OCI-LY7 (cell line): Measurements from ENCODE around the gene LDLRAD4. TPM values are rescaled to one million over a fixed set of nuclear protein-coding genes. Genes with fewer than 3 reads are reported as not detected.

Experiments
- BruUV-seq: library from RNA; stranded (reverse); fragments of 400-500 nt; replicated peaks from 2 replicates; lab custom pipeline; 2021; lab: Mats Ljungman, UMichigan
- CTCF ChIA-PET: fragments of 300-600 bp; sonication (Branson Sonifier 250); formaldehyde crosslinking; loops from one replicate; lab custom pipeline; 2022; ENCODE audit warnings: antibody characterized with exemption; ENCODE audit not compliant: unreplicated experiment; lab: Charles Lee
- POLR2A ChIA-PET: fragments of 300-600 bp; sonication (Branson Sonifier 250); formaldehyde crosslinking; loops from one replicate; lab custom pipeline; 2022; ENCODE audit warnings: antibody characterized with exemption; lab: Charles Lee
- DNase-seq: peaks from one replicate; pipeline ENCODE4 v3.0.0-alpha.2; 2015; ENCODE audit warnings: low spot score
- H2AFZ ChIP-seq: fragments of 200-600 bp; sonication (generic), shearing (Covaris generic); 2 replicates; pipeline ENCODE4 v1.6.1; 2014; ENCODE audit warnings: mild to moderate bottlenecking, antibody characterized with exemption, low read length, moderate library complexity
- H3K27ac ChIP-seq: fragments of 200-600 bp; sonication (generic); 2 replicates; pipeline ENCODE4 v1.5.1; 2014; ENCODE audit warnings: mixed run types, low read depth, mild to moderate bottlenecking, moderate library complexity, low read length, inconsistent platforms; ENCODE audit not compliant: poor library complexity, severe bottlenecking
- H3K36me3 ChIP-seq: fragments of 200-600 bp; sonication (generic); 2 replicates; pipeline ENCODE4 v1.6.1; 2014; ENCODE audit warnings: mild to moderate bottlenecking, antibody characterized with exemption, low read length, moderate library complexity, mixed read lengths; ENCODE audit not compliant: insufficient read depth
- H3K4me1 ChIP-seq: fragments of 200-600 bp; sonication (generic); 2 replicates; pipeline ENCODE4 v1.5.1; 2014; ENCODE audit warnings: mild to moderate bottlenecking, low read length; ENCODE audit not compliant: insufficient read depth, poor library complexity, severe bottlenecking
- H3K4me2 ChIP-seq: fragments of 200-600 bp; sonication (generic); 2 replicates; pipeline ENCODE4 v1.6.1; 2014; ENCODE audit warnings: mild to moderate bottlenecking, low read length
- H3K4me3 ChIP-seq: fragments of 200-600 bp; sonication (generic); 2 replicates; pipeline ENCODE4 v1.5.1; 2014; ENCODE audit warnings: mild to moderate bottlenecking, low read depth, low read length; ENCODE audit not compliant: poor library complexity, severe bottlenecking
- H3K79me2 ChIP-seq: fragments of 200-600 bp; sonication (generic); 2 replicates; pipeline ENCODE4 v1.6.1; 2016; ENCODE audit warnings: low read depth, mild to moderate bottlenecking, low read length, moderate library complexity, mixed read lengths; ENCODE audit not compliant: insufficient read depth
- H3K9me2 ChIP-seq: fragments of 200-600 bp; sonication (generic); 2 replicates; pipeline ENCODE4 v1.6.1; 2016; ENCODE audit warnings: mild to moderate bottlenecking, low read length, mixed read lengths; ENCODE audit not compliant: insufficient read depth
- H3K9me3 ChIP-seq: fragments of 200-600 bp; sonication (generic); 2 replicates; pipeline ENCODE4 v1.6.1; 2014; ENCODE audit warnings: mild to moderate bottlenecking, mixed run types, low read length, mixed read lengths
- H4K20me1 ChIP-seq: fragments of 200-600 bp; sonication (generic); 2 replicates; pipeline ENCODE4 v1.6.1; 2014; ENCODE audit warnings: mild to moderate bottlenecking, antibody characterized with exemption, low read length, moderate library complexity, mixed read lengths; ENCODE audit not compliant: insufficient read depth
- EZH2phosphoT487 ChIP-seq: fragments of 200-600 bp; sonication (generic); IDR thresholded peaks from 2 replicates; pipeline ENCODE4 v1.6.1; 2018; ENCODE audit warnings: low read depth, borderline replicate concordance, mild to moderate bottlenecking, mixed run types, antibody characterized with exemption, low read length, moderate library complexity, mixed read lengths
- intact Hi-C: fragments of 100-400 bp; cut with micrococcal nuclease; formaldehyde crosslinking; loops from one replicate; pipeline ENCODE4 v1.10.0; 2022; ENCODE audit not compliant: unreplicated experiment
- total RNA-seq, 2 experiments: library from RNA; depleted of rRNA in 1 of 2; stranded (reverse); fragments of >200 nt in 1 of 2; shearing (Covaris generic) in 1 of 2; gene quantifications; 2 replicates each; pipeline ENCODE4 v1.2.3, GENCODE V29; 2014 to 2022
- TF ChIP-seq, protein P1 (sequence below): fragments of 200-600 bp; sonication (generic); conservative IDR thresholded peaks from 2 replicates; pipeline ENCODE4 v1.5.1; 2014; ENCODE audit warnings: mild to moderate bottlenecking, antibody characterized with exemption, low read length, moderate library complexity, mixed read lengths

LDLRAD4 gene
- total RNA-seq, 2 experiments from 2014 or later = 26.2 to 43.8 TPM

DNA sequence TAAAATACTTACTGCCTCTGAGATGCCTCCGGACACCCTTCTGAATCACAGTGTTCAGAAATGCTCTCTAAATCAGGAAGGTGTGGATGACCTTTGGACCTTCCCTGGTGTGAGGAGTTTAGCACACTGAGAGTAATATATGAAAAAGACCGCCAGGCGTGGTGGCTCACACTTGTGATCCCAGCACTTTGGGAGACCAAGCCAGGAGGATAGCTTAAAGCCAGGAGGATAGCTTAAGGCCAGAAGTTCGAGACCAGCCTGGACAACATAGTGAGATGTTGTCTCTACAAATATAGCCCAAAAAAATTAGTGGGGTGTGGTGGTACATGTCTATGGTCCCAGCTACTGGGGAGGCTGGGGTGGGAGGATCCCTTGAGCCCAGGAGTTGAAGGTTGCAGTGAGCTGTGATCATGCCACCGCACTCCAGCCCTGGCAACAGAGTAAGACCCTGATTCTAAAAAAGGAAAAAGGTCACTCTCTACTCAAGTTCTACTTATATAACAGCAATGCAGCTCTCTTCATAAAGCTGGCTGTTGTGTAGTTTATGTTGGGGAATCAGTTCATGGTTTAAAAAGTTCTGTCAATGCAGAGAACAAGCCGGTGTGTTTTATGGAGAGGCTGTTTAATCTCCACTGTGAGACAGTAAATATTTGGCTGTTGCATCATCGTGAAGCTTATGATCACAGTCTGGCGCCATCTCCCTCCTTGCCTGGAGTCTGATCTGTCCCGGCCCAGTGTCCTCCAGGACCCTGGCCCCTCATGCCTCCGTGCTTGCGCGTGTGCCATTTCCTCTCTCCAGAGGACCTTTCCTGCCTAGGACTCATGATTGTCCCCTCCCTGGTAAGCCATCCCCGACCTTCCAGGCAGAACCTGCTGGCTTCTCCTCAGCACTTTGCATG is 323.3 kb downstream of the LDLRAD4 start:
- no peak for DNase-seq
- POLR2A ChIA-PET = no interaction called here

DNA sequence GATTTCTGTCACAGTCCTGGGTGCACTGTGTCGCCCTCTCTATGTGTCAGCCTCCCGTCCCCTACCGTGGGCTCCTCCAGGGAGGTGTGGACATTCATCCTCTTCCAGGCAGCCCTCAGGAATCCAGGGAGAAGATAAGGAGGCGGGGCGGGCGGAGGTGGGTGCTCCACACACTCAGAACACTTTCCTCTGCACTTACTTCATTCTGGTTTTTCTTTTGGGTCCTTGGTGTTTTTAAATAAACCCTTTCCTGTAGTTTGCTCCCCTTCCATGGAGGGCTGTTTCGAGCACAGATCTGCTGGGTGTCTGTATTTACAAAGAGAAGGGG is 323.9 kb downstream of the LDLRAD4 start:
- peaks cover 9% of the 10 kb centered on the region for H3K9me3 ChIP-seq
- no TSS peak for BruUV-seq
- no peaks in the 10 kb centered on the region for H4K20me1 ChIP-seq
- no peak overlapping the region for H3K27ac ChIP-seq
- no peaks in the 10 kb centered on the region for H3K9me2 ChIP-seq
- no peak overlapping the region for H2AFZ ChIP-seq
- no peaks in the 10 kb centered on the region for H3K79me2 ChIP-seq
- ChIA-PET CTCF (no interaction called here), POLR2A (no interaction called here)
- DNase-seq = no peak
- no peak for TF ChIP-seq EZH2phosphoT487
- TF ChIP-seq, protein P1, sequence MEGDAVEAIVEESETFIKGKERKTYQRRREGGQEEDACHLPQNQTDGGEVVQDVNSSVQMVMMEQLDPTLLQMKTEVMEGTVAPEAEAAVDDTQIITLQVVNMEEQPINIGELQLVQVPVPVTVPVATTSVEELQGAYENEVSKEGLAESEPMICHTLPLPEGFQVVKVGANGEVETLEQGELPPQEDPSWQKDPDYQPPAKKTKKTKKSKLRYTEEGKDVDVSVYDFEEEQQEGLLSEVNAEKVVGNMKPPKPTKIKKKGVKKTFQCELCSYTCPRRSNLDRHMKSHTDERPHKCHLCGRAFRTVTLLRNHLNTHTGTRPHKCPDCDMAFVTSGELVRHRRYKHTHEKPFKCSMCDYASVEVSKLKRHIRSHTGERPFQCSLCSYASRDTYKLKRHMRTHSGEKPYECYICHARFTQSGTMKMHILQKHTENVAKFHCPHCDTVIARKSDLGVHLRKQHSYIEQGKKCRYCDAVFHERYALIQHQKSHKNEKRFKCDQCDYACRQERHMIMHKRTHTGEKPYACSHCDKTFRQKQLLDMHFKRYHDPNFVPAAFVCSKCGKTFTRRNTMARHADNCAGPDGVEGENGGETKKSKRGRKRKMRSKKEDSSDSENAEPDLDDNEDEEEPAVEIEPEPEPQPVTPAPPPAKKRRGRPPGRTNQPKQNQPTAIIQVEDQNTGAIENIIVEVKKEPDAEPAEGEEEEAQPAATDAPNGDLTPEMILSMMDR = no peak
- H3K4me2 ChIP-seq = no peak overlapping the region
- H3K4me3 ChIP-seq = no peak overlapping the region
- intact Hi-C loops = no loop called here
- H3K36me3 ChIP-seq = no peaks in the 10 kb centered on the region
- peaks cover 15% of the 10 kb centered on the region for H3K4me1 ChIP-seq

More for the DNA sequence above, 323.3 kb downstream of the LDLRAD4 start:
- H3K9me3 ChIP-seq = peaks cover 3% of the 10 kb centered on the region; the same call in 1 of the 2 replicates
- intact Hi-C loops = no loop called here
- H3K9me2 ChIP-seq = no peaks in the 10 kb centered on the region
- H3K27ac ChIP-seq = no peak overlapping the region
- no peak overlapping the region for H2AFZ ChIP-seq
- H3K36me3 ChIP-seq = no peaks in the 10 kb centered on the region
- no TSS peak for BruUV-seq
- H4K20me1 ChIP-seq = no peaks in the 10 kb centered on the region
- no peak overlapping the region for H3K4me2 ChIP-seq
- no peaks in the 10 kb centered on the region for H3K79me2 ChIP-seq
- H3K4me1 ChIP-seq = peaks cover 21% of the 10 kb centered on the region
- CTCF ChIA-PET = no interaction called here
- no peak overlapping the region for H3K4me3 ChIP-seq
- TF ChIP-seq EZH2phosphoT487 = no peak
- TF ChIP-seq, protein P1 = no peak

DNA sequence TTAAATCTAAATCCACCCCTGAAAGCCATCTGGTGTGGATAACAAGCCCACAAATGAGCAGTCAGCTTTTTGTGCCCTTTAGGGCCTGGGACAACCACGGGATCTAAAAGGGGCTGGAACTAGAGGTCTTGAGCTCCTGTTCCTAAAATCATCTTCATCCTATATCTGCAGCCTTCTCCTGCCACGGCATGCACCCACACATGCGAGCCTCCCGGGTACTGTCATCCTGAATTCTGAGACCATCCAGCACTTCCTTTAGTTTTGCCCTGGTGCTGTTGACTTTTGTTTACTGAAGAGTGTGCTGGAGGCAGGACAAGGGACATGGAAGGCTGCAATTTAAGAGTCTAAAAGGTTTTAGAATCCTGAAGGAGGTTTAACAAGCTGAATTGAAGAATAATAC is 324.6 kb downstream of the LDLRAD4 start:
- Histone ChIP-seq H3K4me2 (no peak overlapping the region), H3K4me1 (peaks cover 14% of the 10 kb centered on the region), H4K20me1 (no peaks in the 10 kb centered on the region), H3K4me3 (no peak overlapping the region), H3K27ac (no peak overlapping the region), H3K9me3 (peaks cover 15% of the 10 kb centered on the region), H3K9me2 (no peaks in the 10 kb centered on the region), H3K36me3 (no peaks in the 10 kb centered on the region), H2AFZ (no peak overlapping the region), H3K79me2 (no peaks in the 10 kb centered on the region)
- TF ChIP-seq EZH2phosphoT487 = no peak
- TF ChIP-seq, protein P1 = no peak
- ChIA-PET POLR2A (no interaction called here), CTCF (no interaction called here)
- intact Hi-C loops = no loop called here
- no TSS peak for BruUV-seq
- no peak for DNase-seq
